CD14-positive monocyte (primary cell): ENCODE measurements around the gene CISD3. TPM values are rescaled to one million over a fixed set of nuclear protein-coding genes. Genes with fewer than 3 reads are reported as not detected.

ENCODE experiments used
- DNase-seq, 3 donors: peaks; one replicate each; pipeline ENCODE4 v3.0.0-alpha.2; 2011 to 2022
- H2AFZ ChIP-seq: 2 replicates; pipeline ENCODE4 v1.6.0; 2012; ENCODE audit warnings: mild to moderate bottlenecking, low read depth, low read length, inconsistent platforms; ENCODE audit not compliant: insufficient read depth, poor library complexity, severe bottlenecking
- H3K27ac ChIP-seq, 2 donors: 1 replicate in 1 of 2; 2 replicates in 1 of 2; pipeline ENCODE4 v1.5.1; 2012 to 2013; ENCODE audit warnings: low read length in 2 of 2, control low read depth in 1 of 2, inconsistent platforms in 1 of 2, low read depth in 1 of 2, mild to moderate bottlenecking in 1 of 2
- H3K27me3 ChIP-seq, 2 donors: one replicate each; pipeline versions ENCODE4 v1.6.0 to v1.6.1; 2011 to 2013; ENCODE audit warnings: low read length in 2 of 2; ENCODE audit not compliant: control insufficient read depth in 2 of 2, insufficient read depth in 2 of 2
- H3K36me3 ChIP-seq, 2 donors: replicated peaks in 1 of 2; 1 replicate in 1 of 2; 2 replicates in 1 of 2; pipeline versions ENCODE4 v1.5.1 to v1.6.1; 2012 to 2013; ENCODE audit warnings: low read length in 2 of 2, control low read depth in 1 of 2, inconsistent platforms in 1 of 2, mild to moderate bottlenecking in 1 of 2; ENCODE audit not compliant: insufficient read depth in 2 of 2, control insufficient read depth in 1 of 2
- H3K4me1 ChIP-seq, 2 donors: 1 replicate in 1 of 2; 2 replicates in 1 of 2; pipeline versions ENCODE4 v1.5.1 to v1.6.1; 2012 to 2013; ENCODE audit warnings: low read length in 2 of 2, control low read depth in 1 of 2, inconsistent platforms in 1 of 2, mild to moderate bottlenecking in 1 of 2, moderate library complexity in 1 of 2; ENCODE audit not compliant: insufficient read depth in 2 of 2, control insufficient read depth in 1 of 2
- H3K4me2 ChIP-seq: replicated peaks from 2 replicates; pipeline ENCODE3; 2012; ENCODE audit warnings: low read length, moderate library complexity, mild to moderate bottlenecking; ENCODE audit not compliant: poor library complexity, severe bottlenecking; ENCODE audit errors: extremely low read depth
- H3K4me3 ChIP-seq, 3 experiments: fragments of 200-600 bp in 1 of 3; sonication (generic) in 1 of 3; replicated peaks in 1 of 3; 1 replicate in 2 of 3; 2 replicates in 1 of 3; pipeline ENCODE4 v1.5.1; 2011 to 2013; ENCODE audit warnings: low read length in 3 of 3, mild to moderate bottlenecking in 3 of 3, control low read depth in 2 of 3, low read depth in 2 of 3, inconsistent platforms in 1 of 3, moderate library complexity in 1 of 3
- H3K79me2 ChIP-seq: 2 replicates; pipeline ENCODE4 v1.6.0; 2012; ENCODE audit warnings: mild to moderate bottlenecking, control low read depth, inconsistent platforms, low read length, moderate library complexity; ENCODE audit not compliant: insufficient read depth
- H3K9ac ChIP-seq: 2 replicates; pipeline ENCODE4 v1.6.0; 2017; ENCODE audit warnings: low read length, mild to moderate bottlenecking; ENCODE audit not compliant: insufficient read depth, poor library complexity, severe bottlenecking
- H3K9me3 ChIP-seq, 2 donors: replicated peaks in 1 of 2; 1 replicate in 1 of 2; 2 replicates in 1 of 2; pipeline versions ENCODE4 v1.5.1 to v1.6.1; 2012 to 2013; ENCODE audit warnings: low read length in 2 of 2, control low read depth in 1 of 2; ENCODE audit not compliant: control insufficient read depth in 1 of 2, insufficient read depth in 1 of 2
- H4K20me1 ChIP-seq: 2 replicates; pipeline ENCODE4 v1.6.0; 2012; ENCODE audit warnings: mild to moderate bottlenecking, low read length, control low read depth, moderate library complexity; ENCODE audit not compliant: insufficient read depth
- H3K27ac Mint-ChIP-seq, 7 donors: one replicate each; pipeline ENCODE4 v1.8.0; 2020; ENCODE audit warnings: mild to moderate bottlenecking in 7 of 7, mixed read lengths in 7 of 7, moderate library complexity in 6 of 7, inconsistent platforms in 2 of 7
- H3K27me3 Mint-ChIP-seq, 3 donors: one replicate each; pipeline ENCODE4 v1.8.0; 2021 to 2022; ENCODE audit warnings: low read depth in 3 of 3, mild to moderate bottlenecking in 3 of 3, mixed read lengths in 3 of 3, moderate library complexity in 3 of 3, inconsistent platforms in 1 of 3
- H3K36me3 Mint-ChIP-seq, 2 donors: one replicate each; pipeline ENCODE4 v1.8.0; 2020; ENCODE audit warnings: mixed read lengths in 2 of 2, inconsistent platforms in 1 of 2, mild to moderate bottlenecking in 1 of 2
- H3K4me1 Mint-ChIP-seq: one replicate; pipeline ENCODE4 v1.8.0; 2020; ENCODE audit warnings: mild to moderate bottlenecking, mixed read lengths
- H3K4me3 Mint-ChIP-seq, 2 donors: one replicate each; pipeline ENCODE4 v1.8.0; 2020; ENCODE audit warnings: mild to moderate bottlenecking in 2 of 2, mixed read lengths in 2 of 2, moderate library complexity in 1 of 2
- H3K9me3 Mint-ChIP-seq, 7 donors: one replicate each; pipeline ENCODE4 v1.8.0; 2020 to 2022; ENCODE audit warnings: mixed read lengths in 7 of 7, mild to moderate bottlenecking in 6 of 7, moderate library complexity in 6 of 7, inconsistent platforms in 2 of 7
- WGBS: methylation state at CpG from one replicate; pipeline ENCODE4 v1.1.5; 2013; ENCODE audit warnings: missing lambda C conversion rate; ENCODE audit not compliant: insufficient coverage; 5-methylcytosine and 5-hydroxymethylcytosine counted together
- intact Hi-C, 2 donors: fragments of 100-400 bp; cut with micrococcal nuclease; formaldehyde crosslinking; loops; one replicate each; pipeline versions ENCODE4 v1.15.0 to v1.15.1; 2023
- polyA plus RNA-seq, 3 donors: library from polyadenylated mRNA; depleted of rRNA in 1 of 3; unstranded in 2 of 3; stranded (reverse) in 1 of 3; fragments of 300-500 nt in 2 of 3; fragments of >200 nt in 1 of 3; fragmentation: Illumina TruSeq in 2 of 3; gene quantifications; 1 replicate in 2 of 3; 2 replicates in 1 of 3; pipeline ENCODE4 v1.2.3, GENCODE V29; 2012 to 2021
- TF ChIP-seq, protein P1 (sequence below): fragments of 200-600 bp; IDR thresholded peaks from one replicate; pipeline ENCODE4 v1.8.0; 2022; ENCODE audit warnings: antibody characterized with exemption, mild to moderate bottlenecking

The CISD3 gene
- polyA plus RNA-seq, 3 donors, result 7.1 to 61.2 (median 53.4) TPM

DNA sequence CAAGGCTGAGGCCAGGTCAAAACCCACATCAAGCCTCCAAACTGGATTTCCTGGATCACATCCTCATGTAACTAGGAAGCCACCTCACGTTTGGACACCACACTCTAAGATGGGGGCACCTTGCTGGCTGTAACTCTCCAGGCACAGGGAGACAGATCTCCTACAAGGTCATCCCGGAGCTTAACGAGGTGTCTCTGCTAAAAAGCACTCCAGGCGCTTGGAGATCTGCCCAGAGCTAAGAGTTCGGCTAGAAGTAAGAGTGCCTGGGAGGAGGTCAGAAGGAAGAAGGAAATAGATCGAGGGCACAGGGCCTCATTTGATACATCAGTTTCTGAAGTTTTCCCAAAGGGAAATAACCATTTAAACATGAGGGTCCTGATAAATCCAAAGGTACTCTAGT, 38.3 kb downstream of the CISD3 start:
- Mint-ChIP-seq H3K4me1 (no peaks in the 10 kb centered on the region), H3K36me3 (peaks cover 90 to 97% of the 10 kb centered on the region in 2 donors), H3K27ac (peak overlapping the region in 2 of 7 donors; percentile 12 to 20), H3K9me3 (no peaks in the 10 kb centered on the region), H3K27me3 (peaks cover 0 to 2% (median 0%) of the 10 kb centered on the region in 3 donors), H3K4me3 (no peak overlapping the region)
- H3K27me3 ChIP-seq, result no peaks in the 10 kb centered on the region
- H2AFZ ChIP-seq, result no peak overlapping the region
- peaks cover 17% of the 10 kb centered on the region for H4K20me1 ChIP-seq
- no peak overlapping the region for H3K4me3 ChIP-seq
- no peak for DNase-seq
- peaks cover 87 to 100% of the 10 kb centered on the region in 2 donors for H3K36me3 ChIP-seq
- WGBS, result 96% methylated on average over 4 of the region's 6 CpGs
- no peak overlapping the region for H3K4me2 ChIP-seq
- H3K27ac ChIP-seq, result no peak overlapping the region
- no peaks in the 10 kb centered on the region for H3K4me1 ChIP-seq
- intact Hi-C loops, result no loop called here
- TF ChIP-seq, protein P1, sequence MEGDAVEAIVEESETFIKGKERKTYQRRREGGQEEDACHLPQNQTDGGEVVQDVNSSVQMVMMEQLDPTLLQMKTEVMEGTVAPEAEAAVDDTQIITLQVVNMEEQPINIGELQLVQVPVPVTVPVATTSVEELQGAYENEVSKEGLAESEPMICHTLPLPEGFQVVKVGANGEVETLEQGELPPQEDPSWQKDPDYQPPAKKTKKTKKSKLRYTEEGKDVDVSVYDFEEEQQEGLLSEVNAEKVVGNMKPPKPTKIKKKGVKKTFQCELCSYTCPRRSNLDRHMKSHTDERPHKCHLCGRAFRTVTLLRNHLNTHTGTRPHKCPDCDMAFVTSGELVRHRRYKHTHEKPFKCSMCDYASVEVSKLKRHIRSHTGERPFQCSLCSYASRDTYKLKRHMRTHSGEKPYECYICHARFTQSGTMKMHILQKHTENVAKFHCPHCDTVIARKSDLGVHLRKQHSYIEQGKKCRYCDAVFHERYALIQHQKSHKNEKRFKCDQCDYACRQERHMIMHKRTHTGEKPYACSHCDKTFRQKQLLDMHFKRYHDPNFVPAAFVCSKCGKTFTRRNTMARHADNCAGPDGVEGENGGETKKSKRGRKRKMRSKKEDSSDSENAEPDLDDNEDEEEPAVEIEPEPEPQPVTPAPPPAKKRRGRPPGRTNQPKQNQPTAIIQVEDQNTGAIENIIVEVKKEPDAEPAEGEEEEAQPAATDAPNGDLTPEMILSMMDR, result no peak
- H3K79me2 ChIP-seq, result no peaks in the 10 kb centered on the region
- H3K9me3 ChIP-seq, result no peaks in the 10 kb centered on the region
- H3K9ac ChIP-seq, result no peak overlapping the region

DNA sequence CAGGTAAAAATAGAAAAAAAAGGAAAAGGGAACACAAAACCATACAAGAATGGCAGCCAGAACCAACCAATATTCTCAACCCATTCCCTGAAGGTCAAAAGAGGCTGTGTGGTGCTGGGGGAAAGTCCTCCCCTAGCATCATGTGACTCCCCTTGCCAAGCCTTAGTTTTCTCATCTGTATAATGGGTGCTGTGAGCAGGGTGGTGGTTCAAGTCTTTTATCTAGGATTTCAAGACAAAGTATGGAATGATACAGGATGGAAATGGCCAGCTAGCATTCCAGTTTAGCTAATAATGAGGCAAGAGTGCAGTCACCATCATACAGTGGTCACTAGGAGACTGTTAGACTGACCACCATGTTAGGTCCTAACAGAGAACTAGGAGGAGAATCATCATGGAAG, 43.1 kb downstream of the CISD3 start:
- H3K36me3 Mint-ChIP-seq, result peaks cover 76 to 96% of the 10 kb centered on the region in 2 donors
- no peak overlapping the region for H3K9ac ChIP-seq
- no peaks in the 10 kb centered on the region for H3K9me3 Mint-ChIP-seq
- H3K9me3 ChIP-seq, result no peaks in the 10 kb centered on the region
- H3K27me3 ChIP-seq, result no peaks in the 10 kb centered on the region
- intact Hi-C loops, result no loop called here
- peak overlapping the region in 1 of 7 donors; percentile 37 for H3K27ac Mint-ChIP-seq
- no peaks in the 10 kb centered on the region for H3K4me1 Mint-ChIP-seq
- no peaks in the 10 kb centered on the region for H4K20me1 ChIP-seq
- TF ChIP-seq, protein P1, result no peak
- peaks cover 82 to 98% of the 10 kb centered on the region in 2 donors for H3K36me3 ChIP-seq
- H3K4me1 ChIP-seq, result no peaks in the 10 kb centered on the region
- DNase-seq, result no peak
- H3K4me2 ChIP-seq, result no peak overlapping the region
- no peaks in the 10 kb centered on the region for H3K79me2 ChIP-seq
- H3K27me3 Mint-ChIP-seq, result peaks cover 0 to 5% (median 0%) of the 10 kb centered on the region in 3 donors
- H3K4me3 Mint-ChIP-seq, result no peak overlapping the region
- no peak overlapping the region for H2AFZ ChIP-seq
- H3K27ac ChIP-seq, result no peak overlapping the region
- H3K4me3 ChIP-seq, result no peak overlapping the region
